ENCODE results near the gene CXCL3. TPM values are rescaled to one million over a fixed set of nuclear protein-coding genes. Genes with fewer than 3 reads are reported as not detected.

Gene CXCL3
- total and polyA plus RNA-seq, 10 of the 15 experiments (the other 5 are each of a cell fraction or from before 2014, with no cell fraction given) = not detected

- H3K27me3 ChIP-seq (replicated peaks in 1 of 2; ENCODE audit: control insufficient read depth in 2 of 2, insufficient read depth in 2 of 2, low read length in 1 of 2) = no peaks in the 10 kb centered on the region
- no peak for ATAC-seq
- H3K4me2 ChIP-seq (ENCODE audit: control insufficient read depth, insufficient read depth) = no peak overlapping the region
- H3K27ac ChIP-seq (ENCODE audit: control insufficient read depth, insufficient read depth) = no peak overlapping the region
- H3K4me1 ChIP-seq (ENCODE audit: control insufficient read depth, insufficient read depth, low read length) = no peaks in the 10 kb centered on the region
- FAIRE-seq = no peak
- no peaks in the 10 kb centered on the region for H4K20me1 ChIP-seq (ENCODE audit: control insufficient read depth, insufficient read depth)
- ChIA-PET RAD21 (ENCODE audit: unreplicated experiment) (no interaction called here), SMC1A (ENCODE audit: uncharacterized antibody, unreplicated experiment) (no interaction called here), CTCF (no interaction called here), POLR2A (no interaction called here)
- no peaks in the 10 kb centered on the region for H3K36me3 ChIP-seq (ENCODE audit: control insufficient read depth in 2 of 2, insufficient read depth in 2 of 2, low read length in 1 of 2)
- H2AFZ ChIP-seq (ENCODE audit: control insufficient read depth, low read depth, low read length) = no peak overlapping the region
- no TSS peak for BruUV-seq (replicated peaks)
- DNase-seq (ENCODE audit: low read depth, low spot score) = no peak
- H3K4me3 ChIP-seq = no peak overlapping the region
- intact Hi-C loops (cut with micrococcal nuclease; ENCODE audit: unreplicated experiment) = loop anchor here (10.0 kb wide), 1 partner anchor 367 kb away; no protein-coding TSS in a partner anchor
- TF ChIP-seq, protein P1, sequence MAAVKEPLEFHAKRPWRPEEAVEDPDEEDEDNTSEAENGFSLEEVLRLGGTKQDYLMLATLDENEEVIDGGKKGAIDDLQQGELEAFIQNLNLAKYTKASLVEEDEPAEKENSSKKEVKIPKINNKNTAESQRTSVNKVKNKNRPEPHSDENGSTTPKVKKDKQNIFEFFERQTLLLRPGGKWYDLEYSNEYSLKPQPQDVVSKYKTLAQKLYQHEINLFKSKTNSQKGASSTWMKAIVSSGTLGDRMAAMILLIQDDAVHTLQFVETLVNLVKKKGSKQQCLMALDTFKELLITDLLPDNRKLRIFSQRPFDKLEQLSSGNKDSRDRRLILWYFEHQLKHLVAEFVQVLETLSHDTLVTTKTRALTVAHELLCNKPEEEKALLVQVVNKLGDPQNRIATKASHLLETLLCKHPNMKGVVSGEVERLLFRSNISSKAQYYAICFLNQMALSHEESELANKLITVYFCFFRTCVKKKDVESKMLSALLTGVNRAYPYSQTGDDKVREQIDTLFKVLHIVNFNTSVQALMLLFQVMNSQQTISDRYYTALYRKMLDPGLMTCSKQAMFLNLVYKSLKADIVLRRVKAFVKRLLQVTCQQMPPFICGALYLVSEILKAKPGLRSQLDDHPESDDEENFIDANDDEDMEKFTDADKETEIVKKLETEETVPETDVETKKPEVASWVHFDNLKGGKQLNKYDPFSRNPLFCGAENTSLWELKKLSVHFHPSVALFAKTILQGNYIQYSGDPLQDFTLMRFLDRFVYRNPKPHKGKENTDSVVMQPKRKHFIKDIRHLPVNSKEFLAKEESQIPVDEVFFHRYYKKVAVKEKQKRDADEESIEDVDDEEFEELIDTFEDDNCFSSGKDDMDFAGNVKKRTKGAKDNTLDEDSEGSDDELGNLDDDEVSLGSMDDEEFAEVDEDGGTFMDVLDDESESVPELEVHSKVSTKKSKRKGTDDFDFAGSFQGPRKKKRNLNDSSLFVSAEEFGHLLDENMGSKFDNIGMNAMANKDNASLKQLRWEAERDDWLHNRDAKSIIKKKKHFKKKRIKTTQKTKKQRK (IDR thresholded peaks at IDR 0.05; ENCODE audit: low read depth, low read length) = no peak
- TF ChIP-seq RCOR1 (conservative IDR thresholded peaks at IDR 0.05; ENCODE audit: low read depth, low read length) (no peak), BCL11A (IDR thresholded peaks at IDR 0.05; ENCODE audit: low read depth, low read length) (no peak), SMC3 (IDR thresholded peaks at IDR 0.05; ENCODE audit: borderline replicate concordance, low read length) (no peak), IKZF2 (IDR thresholded peaks at IDR 0.05) (no peak), MXI1 (IDR thresholded peaks at IDR 0.05; ENCODE audit: low read depth, low read length) (no peak), HDAC6 (IDR thresholded peaks at IDR 0.05; ENCODE audit: unreplicated experiment) (no peak), HDGF (IDR thresholded peaks at IDR 0.05) (no peak), BCL3 (IDR thresholded peaks at IDR 0.05; ENCODE audit: borderline replicate concordance, insufficient read depth, low read depth, low read length, poor library complexity, severe bottlenecking) (no peak), CHD2 (IDR thresholded peaks at IDR 0.05; ENCODE audit: borderline replicate concordance, low read depth, low read length) (no peak)
- H3K9ac ChIP-seq (ENCODE audit: control insufficient read depth, insufficient read depth, low read length) = no peak overlapping the region
- in situ Hi-C loops (cut with MboI) = no loop called here
- H3K79me2 ChIP-seq (ENCODE audit: control insufficient read depth, insufficient read depth, low read length) = no peaks in the 10 kb centered on the region
- H3K9me3 ChIP-seq (replicated peaks; ENCODE audit: control insufficient read depth, insufficient read depth, low read length) = no peaks in the 10 kb centered on the region
These were observed 6.4 kb downstream of the CXCL3 start for GRCh38 chr4:74032064-74032463.
